K562 (cell line): Measurements from ENCODE around the gene CORO2A. TPM values are rescaled to one million over a fixed set of nuclear protein-coding genes. Genes with fewer than 3 reads are reported as not detected.

Experiments
- ATAC-seq: fragments of 200-7000 bp; cut with Tn5 transposase; 3 replicates; pipeline ENCODE4 v1.9.1; 2020; ENCODE audit warnings: moderate library complexity
- BruUV-seq: library from RNA; stranded (reverse); fragments of 400-500 nt; replicated peaks from 2 replicates; lab custom pipeline; 2021; lab: Mats Ljungman, UMichigan
- CTCF ChIA-PET: fragments of 300-600 bp; formaldehyde crosslinking; extraction: SDS; loops from one replicate; lab custom pipeline; 2021; ENCODE audit warnings: low intra/inter-chr PET ratio; lab: Yijun Ruan, JAX
- POLR2A ChIA-PET: fragments of 300-600, 350-650 bp; sonication (Branson Sonifier 250); formaldehyde crosslinking; extraction: SDS; loops from one replicate; lab custom pipeline; 2021; ENCODE audit warnings: antibody characterized with exemption, inconsistent platforms; lab: Yijun Ruan, JAX
- DNase-seq, 4 experiments: peaks; one replicate each; pipeline versions ENCODE4 v3.0.0 to v3.0.0-alpha.2; 2011 to 2018; ENCODE audit warnings: low spot score in 3 of 4, mixed read lengths in 3 of 4; ENCODE audit errors: extremely low read depth in 1 of 4
- FAIRE-seq: peaks from 2 replicates; lab custom pipeline; 2011; peaks lifted over from hg19 to GRCh38; lab: Jason Lieb, UNC
- H2AFZ ChIP-seq: 2 replicates; pipeline ENCODE4 v1.6.0; 2011; ENCODE audit warnings: low read depth, low read length, control low read depth, inconsistent platforms
- H3K27ac ChIP-seq: fragments of 200-600 bp; 3 replicates; pipeline ENCODE4 v1.8.0; 2011; ENCODE audit warnings: low read depth, mild to moderate bottlenecking, control low read depth, inconsistent platforms, low read length, moderate library complexity, mixed read lengths; ENCODE audit errors: extremely low read depth
- H3K27me3 ChIP-seq, 2 experiments: fragments of 300-600 bp in 1 of 2; 2 replicates in 1 of 2; 3 replicates in 1 of 2; pipeline versions ENCODE4 v1.6.0 to v1.8.0; 2011; ENCODE audit warnings: inconsistent platforms in 2 of 2, low read length in 2 of 2, mild to moderate bottlenecking in 1 of 2, mixed read lengths in 1 of 2, moderate library complexity in 1 of 2; ENCODE audit not compliant: control insufficient read depth in 2 of 2, insufficient read depth in 2 of 2
- H3K36me3 ChIP-seq: fragments of 300-600 bp; 3 replicates; pipeline ENCODE4 v1.8.0; 2011; ENCODE audit warnings: mild to moderate bottlenecking, low read length, inconsistent platforms; ENCODE audit not compliant: control insufficient read depth, insufficient read depth
- H3K4me1 ChIP-seq, 2 experiments: fragments of 200-600 bp in 1 of 2; replicated peaks in 1 of 2; 2 replicates in 1 of 2; 3 replicates in 1 of 2; pipeline versions ENCODE4 v1.5.1 to v1.8.0; 2011; ENCODE audit warnings: inconsistent platforms in 2 of 2, low read length in 2 of 2, mild to moderate bottlenecking in 1 of 2, mixed read lengths in 1 of 2, moderate library complexity in 1 of 2; ENCODE audit not compliant: control insufficient read depth in 2 of 2, insufficient read depth in 2 of 2
- H3K4me2 ChIP-seq: 2 replicates; pipeline ENCODE4 v1.6.1; 2011; ENCODE audit warnings: low read length, control low read depth, inconsistent platforms, mixed read lengths; ENCODE audit not compliant: insufficient read depth
- H3K4me3 ChIP-seq: fragments of 200-600 bp; sonication (generic), shearing (Covaris generic); 2 replicates; pipeline ENCODE4 v1.5.1; 2016; ENCODE audit warnings: control low read depth, inconsistent platforms
- H3K79me2 ChIP-seq: fragments of 200-600 bp; 3 replicates; pipeline ENCODE4 v1.8.0; 2011; ENCODE audit warnings: low read length, inconsistent platforms; ENCODE audit not compliant: control insufficient read depth, insufficient read depth
- H3K9ac ChIP-seq, 2 experiments: 2 replicates each; pipeline versions ENCODE4 v1.6.0 to v1.6.1; 2011; ENCODE audit warnings: low read depth in 2 of 2, low read length in 2 of 2, control low read depth in 1 of 2, inconsistent platforms in 1 of 2, mild to moderate bottlenecking in 1 of 2, mixed read lengths in 1 of 2; ENCODE audit not compliant: insufficient read depth in 1 of 2
- H3K9me1 ChIP-seq: one replicate; pipeline ENCODE4 v1.6.0; 2011; ENCODE audit warnings: inconsistent platforms, mild to moderate bottlenecking, low read length, moderate library complexity; ENCODE audit not compliant: control insufficient read depth, insufficient read depth
- H3K9me3 ChIP-seq: replicated peaks from 2 replicates; pipeline ENCODE4 v1.5.1; 2011; ENCODE audit warnings: low read depth, low read length, inconsistent platforms; ENCODE audit not compliant: control insufficient read depth, insufficient read depth
- H4K20me1 ChIP-seq: replicated peaks from 2 replicates; pipeline ENCODE4 v1.6.1; 2011; ENCODE audit warnings: low read length, inconsistent platforms, mixed read lengths; ENCODE audit not compliant: control insufficient read depth, insufficient read depth
- BRF1 ChIP-seq: IDR thresholded peaks from 3 replicates; pipeline ENCODE4 v1.6.1; 2011; ENCODE audit warnings: borderline replicate concordance, mild to moderate bottlenecking; ENCODE audit not compliant: insufficient read length; ENCODE audit errors: extremely low read depth
- CBFA2T2 ChIP-seq: fragments of 450-650 bp; conservative IDR thresholded peaks from 2 replicates; pipeline ENCODE4 v1.6.1; 2017; ENCODE audit warnings: mild to moderate bottlenecking
- DIDO1 ChIP-seq: fragments of 450-650 bp; IDR thresholded peaks from 2 replicates; pipeline ENCODE4 v1.6.1; 2016; ENCODE audit warnings: low read depth, missing biosample characterization, missing genetic modification characterization
- ELF2 ChIP-seq: fragments of 250-450 bp; sonication (Bioruptor Pico); IDR thresholded peaks from 2 replicates; pipeline ENCODE4 v1.5.0; 2021; ENCODE audit warnings: mild to moderate bottlenecking
- EWSR1 ChIP-seq: fragments of 450-650 bp; IDR thresholded peaks from 2 replicates; pipeline ENCODE4 v1.6.1; 2018; ENCODE audit warnings: borderline replicate concordance, mild to moderate bottlenecking, low read depth, moderate library complexity; ENCODE audit not compliant: partially characterized antibody
- GATA2 ChIP-seq: sonication (generic); formaldehyde crosslinking; IDR thresholded peaks from 2 replicates; pipeline ENCODE4 v1.4.0; 2020; ENCODE audit warnings: mild to moderate bottlenecking, missing genetic modification reagents
- NR4A1 ChIP-seq, 2 experiments: fragments of 250-450 bp in 1 of 2; fragments of 450-650 bp in 1 of 2; sonication (Bioruptor Pico) in 1 of 2; IDR thresholded peaks; 2 replicates each; pipeline versions ENCODE4 v1.4.0 to v1.6.1; 2016 to 2020; ENCODE audit warnings: mild to moderate bottlenecking in 2 of 2, missing compliant biosample characterization in 1 of 2, missing genetic modification characterization in 1 of 2, moderate library complexity in 1 of 2
- PHTF2 ChIP-seq: fragments of 250-450 bp; sonication (Bioruptor Pico); IDR thresholded peaks from 2 replicates; pipeline ENCODE4 v1.5.0; 2021; ENCODE audit warnings: mild to moderate bottlenecking
- PML ChIP-seq: IDR thresholded peaks from 2 replicates; pipeline ENCODE4 v1.6.1; 2012; ENCODE audit warnings: low read length, inconsistent platforms
- SMARCA4 ChIP-seq: fragments of 450-650 bp; IDR thresholded peaks from 2 replicates; pipeline ENCODE4 v1.6.1; 2016
- ZNF174 ChIP-seq: fragments of 250-450 bp; sonication (Bioruptor Pico); IDR thresholded peaks from 2 replicates; pipeline ENCODE4 v1.4.0; 2020; ENCODE audit warnings: mild to moderate bottlenecking
- ZNF23 ChIP-seq: fragments of 250-450 bp; sonication (Bioruptor Pico); IDR thresholded peaks from 2 replicates; pipeline ENCODE4 v1.4.0; 2020; ENCODE audit warnings: mild to moderate bottlenecking
- ZNF717 ChIP-seq: fragments of 250-450 bp; sonication (Bioruptor Pico); IDR thresholded peaks from 2 replicates; pipeline ENCODE4 v1.5.0; 2021
- ZNF766 ChIP-seq: fragments of 200-800 bp; sonication (Bioruptor generic); conservative IDR thresholded peaks from 2 replicates; pipeline ENCODE4 v1.6.1; 2016; ENCODE audit warnings: missing genetic modification characterization, missing compliant biosample characterization
- WGBS: fragments of 100-300 bp; shearing (Covaris generic); methylation state at CpG from one replicate; pipeline ENCODE4 v1.1.6; 2016; ENCODE audit warnings: low coverage, mixed read lengths; ENCODE audit not compliant: insufficient coverage; ENCODE audit errors: missing lambda C conversion rate; 5-methylcytosine and 5-hydroxymethylcytosine counted together
- in situ Hi-C: fragments of 300-500 bp; cut with MboI; formaldehyde crosslinking; loops from 4 replicates; pipeline ENCODE4 v1.15.0; 2018; ENCODE audit warnings: inconsistent platforms, mixed read lengths
- intact Hi-C: fragments of 100-400 bp; cut with micrococcal nuclease; formaldehyde crosslinking; loops from 2 replicates; pipeline ENCODE4 v1.14.2; 2022
- polyA plus RNA-seq, 8 experiments: library from polyadenylated mRNA; depleted of rRNA in 4 of 8; stranded (reverse) in 5 of 8; unstranded in 3 of 8; fragments of >200 nt; fragmentation: Nextera tagmentation in 2 of 8; fragmentation: Illumina TruSeq in 1 of 8; extraction: Ambion mirVana in 2 of 8; extraction: Trizol in 1 of 8; gene quantifications; 2 replicates each; pipeline versions ENCODE4 v1.2.1 to v1.2.3, GENCODE V29; 2011 to 2014; ENCODE audit warnings: inconsistent platforms in 1 of 8, missing spikeins in 1 of 8
- total RNA-seq, 7 experiments: library from RNA; depleted of rRNA in 6 of 7; stranded (reverse); fragments of >200 nt in 6 of 7; fragmentation: Illumina TruSeq in 2 of 7; extraction: Trizol in 2 of 7; gene quantifications; 2 replicates each; pipeline versions ENCODE4 v1.2.1 to v1.2.3, GENCODE V29; 2011 to 2021; ENCODE audit warnings: low replicate concordance in 1 of 7
- TF ChIP-seq, protein P1 (sequence below): fragments of 250-450 bp; sonication (Bioruptor Pico); IDR thresholded peaks from 2 replicates; pipeline ENCODE4 v1.9.0; 2021; ENCODE audit warnings: mild to moderate bottlenecking

Gene CORO2A
- total and polyA plus RNA-seq, 9 of the 15 experiments (the other 6 are each of a cell fraction or from before 2014, with no cell fraction given) = 9.5 to 26.6 (median 18.0) TPM

GRCh38 chr9:98096091-98096490 is 96.3 kb downstream of the CORO2A start:
- ATAC-seq = no peak
- H4K20me1 ChIP-seq = no peaks in the 10 kb centered on the region
- no peak for TF ChIP-seq NR4A1 (CRISPR knock-in tag; IDR thresholded peaks at IDR 0.05)
- TF ChIP-seq NR4A1 (tag; IDR thresholded peaks at IDR 0.05) = no peak
- no peak for TF ChIP-seq PHTF2 (CRISPR knock-in tag)
- no peak for TF ChIP-seq BRF1
- TF ChIP-seq ZNF766 = no peak
- TF ChIP-seq ELF2 (CRISPR knock-in tag) = no peak
- TF ChIP-seq, all 486 proteins: peak for 0
- Histone ChIP-seq H3K4me1 (no peaks in the 10 kb centered on the region; a peak in 1 of 5 replicates), H3K36me3 (peaks cover 69% of the 10 kb centered on the region), H3K9ac (no peak overlapping the region), H2AFZ (no peak overlapping the region), H3K4me2 (no peak overlapping the region), H3K27me3 (no peaks in the 10 kb centered on the region), H3K9me1 (no peaks in the 10 kb centered on the region), H3K79me2 (no peaks in the 10 kb centered on the region), H3K4me3 (no peak overlapping the region), H3K9me3 (no peaks in the 10 kb centered on the region), H3K27ac (no peak overlapping the region)
- FAIRE-seq (no peak), DNase-seq (no peak)
- WGBS = 87% methylated on average over 5 of the region's 5 CpGs
- BruUV-seq = no TSS peak
- ChIA-PET POLR2A (interaction anchor here (1.0 to 2.2 kb wide), 4 partner anchors 8 to 17 kb away, joined by 3 to 6 read pairs (median 4); no protein-coding TSS in a partner anchor), CTCF (no interaction called here)
- in situ Hi-C loops (no loop called here), intact Hi-C loops (no loop called here)

DNA sequence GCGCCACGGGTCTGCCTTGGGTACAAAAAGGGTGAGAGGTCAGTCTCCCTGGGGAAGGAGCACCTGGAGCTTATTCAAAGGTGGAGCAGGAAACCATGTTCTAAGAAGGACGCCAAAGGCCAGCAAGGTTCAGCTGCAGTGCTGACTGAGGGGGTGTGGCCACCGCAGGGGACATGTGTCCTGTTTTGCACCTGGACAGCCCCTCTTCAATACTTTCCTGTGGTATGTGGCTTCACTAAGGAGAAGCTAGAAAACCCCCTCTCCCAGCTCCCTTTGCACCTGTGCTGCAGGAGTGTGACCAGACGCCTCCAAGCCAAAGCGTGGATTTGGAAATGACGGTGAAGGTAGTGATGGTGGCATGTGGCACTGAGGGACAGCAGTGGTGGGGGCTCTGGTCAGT is 97.0 kb downstream of the CORO2A start:
- Histone ChIP-seq H3K79me2 (no peaks in the 10 kb centered on the region), H3K9me3 (no peaks in the 10 kb centered on the region), H3K27me3 (no peaks in the 10 kb centered on the region), H4K20me1 (no peaks in the 10 kb centered on the region), H2AFZ (no peak overlapping the region), H3K9ac (no peak overlapping the region), H3K27ac (no peak overlapping the region), H3K4me2 (no peak overlapping the region), H3K4me3 (no peak overlapping the region), H3K9me1 (no peaks in the 10 kb centered on the region), H3K36me3 (peaks cover 71% of the 10 kb centered on the region), H3K4me1 (no peaks in the 10 kb centered on the region; a peak in 1 of 5 replicates)
- FAIRE-seq (no peak), DNase-seq (no peak), ATAC-seq (no peak)
- no TSS peak for BruUV-seq
- ChIA-PET POLR2A (interaction anchor here (0.9 to 1.9 kb wide), 4 partner anchors 8 to 50 kb away, joined by 3 to 5 read pairs (median 4); no protein-coding TSS in a partner anchor), CTCF (no interaction called here)
- 89% methylated on average over 7 of the region's 7 CpGs for WGBS
- intact Hi-C loops (no loop called here), in situ Hi-C loops (no loop called here)
- TF ChIP-seq, protein P1, sequence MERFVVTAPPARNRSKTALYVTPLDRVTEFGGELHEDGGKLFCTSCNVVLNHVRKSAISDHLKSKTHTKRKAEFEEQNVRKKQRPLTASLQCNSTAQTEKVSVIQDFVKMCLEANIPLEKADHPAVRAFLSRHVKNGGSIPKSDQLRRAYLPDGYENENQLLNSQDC = no peak
- TF ChIP-seq GATA2 (CRISPR knock-in tag) = no peak
- TF ChIP-seq PML = no peak
- TF ChIP-seq CBFA2T2 = no peak
- TF ChIP-seq ZNF174 (CRISPR knock-in tag) = no peak
- no peak for TF ChIP-seq EWSR1
- TF ChIP-seq DIDO1 = no peak
- no peak for TF ChIP-seq ZNF23
- no peak for TF ChIP-seq ZNF717 (CRISPR knock-in tag)
- no peak for TF ChIP-seq SMARCA4
